GM23248 (cell line): ENCODE measurements around the gene FBXO9. TPM values are rescaled to one million over a fixed set of nuclear protein-coding genes. Genes with fewer than 3 reads are reported as not detected.
A peak's percentile ranks its signal among the peaks of the same experiment; 100 is the strongest.
"Not testable (repeated sequence)": the region's sequence is repeated elsewhere in the genome, so short reads cannot be mapped to it uniquely, and the experiment has no call there.

Source experiments
- DNase-seq: peaks from one replicate; pipeline ENCODE4 v3.0.0-alpha.2; 2015
- H2AFZ ChIP-seq: fragments of 200-600 bp; sonication (generic); 2 replicates; pipeline ENCODE4 v1.6.1; 2016; ENCODE audit warnings: antibody characterized with exemption
- H3F3A ChIP-seq: fragments of 200-600 bp; sonication (generic); 2 replicates; pipeline ENCODE4 v1.6.1; 2016; ENCODE audit warnings: mild to moderate bottlenecking, antibody characterized with exemption, mixed run types; ENCODE audit not compliant: insufficient read depth
- H3K27ac ChIP-seq: fragments of 200-600 bp; sonication (generic); 2 replicates; pipeline ENCODE4 v1.5.1; 2016; ENCODE audit warnings: mild to moderate bottlenecking
- H3K27me3 ChIP-seq: fragments of 200-600 bp; sonication (generic); replicated peaks from 2 replicates; pipeline ENCODE4 v1.6.1; 2016; ENCODE audit warnings: mild to moderate bottlenecking; ENCODE audit not compliant: insufficient read depth
- H3K36me3 ChIP-seq: fragments of 200-600 bp; sonication (generic); 2 replicates; pipeline ENCODE4 v1.6.1; 2016; ENCODE audit warnings: low read depth, mild to moderate bottlenecking
- H3K4me1 ChIP-seq: fragments of 200-600 bp; sonication (generic); 2 replicates; pipeline ENCODE4 v1.6.1; 2016; ENCODE audit warnings: mild to moderate bottlenecking; ENCODE audit not compliant: insufficient read depth
- H3K4me2 ChIP-seq: fragments of 200-600 bp; sonication (generic); one replicate; pipeline ENCODE4 v1.6.1; 2016; ENCODE audit warnings: mild to moderate bottlenecking; ENCODE audit not compliant: unreplicated experiment
- H3K4me3 ChIP-seq: fragments of 200-600 bp; sonication (generic); 2 replicates; pipeline ENCODE4 v1.5.1; 2016; ENCODE audit warnings: mild to moderate bottlenecking
- H3K79me2 ChIP-seq: fragments of 200-600 bp; sonication (generic); 2 replicates; pipeline ENCODE4 v1.6.1; 2016; ENCODE audit warnings: mild to moderate bottlenecking; ENCODE audit not compliant: insufficient read depth
- H3K9ac ChIP-seq: fragments of 200-600 bp; sonication (generic); 2 replicates; pipeline ENCODE4 v1.6.1; 2016; ENCODE audit warnings: mild to moderate bottlenecking
- H3K9me2 ChIP-seq: fragments of 200-600 bp; sonication (generic); 2 replicates; pipeline ENCODE4 v1.6.1; 2016; ENCODE audit warnings: mixed run types, mild to moderate bottlenecking, moderate library complexity; ENCODE audit not compliant: insufficient read depth
- H3K9me3 ChIP-seq: fragments of 200-600 bp; sonication (generic); one replicate; pipeline ENCODE4 v1.6.1; 2017; ENCODE audit warnings: low read depth
- H4K20me1 ChIP-seq: fragments of 200-600 bp; sonication (generic); 2 replicates; pipeline ENCODE4 v1.6.0; 2016; ENCODE audit not compliant: insufficient read depth
- EZH2 ChIP-seq: fragments of 200-600 bp; sonication (generic); IDR thresholded peaks from 2 replicates; pipeline ENCODE4 v1.6.1; 2018; ENCODE audit warnings: antibody characterized with exemption, mild to moderate bottlenecking; ENCODE audit not compliant: insufficient read depth, poor library complexity, severe bottlenecking
- EZH2phosphoT487 ChIP-seq: fragments of 200-600 bp; sonication (generic); IDR thresholded peaks from 2 replicates; pipeline ENCODE4 v1.6.1; 2018; ENCODE audit warnings: antibody characterized with exemption, moderate library complexity, mild to moderate bottlenecking, low read depth; ENCODE audit not compliant: insufficient read depth
- WGBS, 2 experiments: methylation state at CpG; one replicate each; pipeline ENCODE4 v1.1.6; 2015 to 2017; ENCODE audit warnings: low lambda C conversion rate in 2 of 2, low coverage in 1 of 2; ENCODE audit errors: missing lambda C conversion rate in 2 of 2; 5-methylcytosine and 5-hydroxymethylcytosine counted together
- in situ Hi-C: fragments of 300-500 bp; cut with MboI; formaldehyde crosslinking; loops from 2 replicates; pipeline ENCODE4 v1.15.0; 2020
- polyA plus RNA-seq: library from polyadenylated mRNA; unstranded; fragments of >200 nt; fragmentation: Nextera tagmentation; extraction: Ambion mirVana; gene quantifications from 2 replicates; pipeline ENCODE4 v1.2.1, GENCODE V29; 2016
- total RNA-seq: library from RNA; depleted of rRNA; stranded (reverse); fragments of >200 nt; shearing (Covaris generic); gene quantifications from 2 replicates; pipeline ENCODE4 v1.2.3, GENCODE V29; 2014

The FBXO9 gene
- total and polyA plus RNA-seq, 2 experiments from 2014 or later: 56.5 to 59.6 TPM

DNA sequence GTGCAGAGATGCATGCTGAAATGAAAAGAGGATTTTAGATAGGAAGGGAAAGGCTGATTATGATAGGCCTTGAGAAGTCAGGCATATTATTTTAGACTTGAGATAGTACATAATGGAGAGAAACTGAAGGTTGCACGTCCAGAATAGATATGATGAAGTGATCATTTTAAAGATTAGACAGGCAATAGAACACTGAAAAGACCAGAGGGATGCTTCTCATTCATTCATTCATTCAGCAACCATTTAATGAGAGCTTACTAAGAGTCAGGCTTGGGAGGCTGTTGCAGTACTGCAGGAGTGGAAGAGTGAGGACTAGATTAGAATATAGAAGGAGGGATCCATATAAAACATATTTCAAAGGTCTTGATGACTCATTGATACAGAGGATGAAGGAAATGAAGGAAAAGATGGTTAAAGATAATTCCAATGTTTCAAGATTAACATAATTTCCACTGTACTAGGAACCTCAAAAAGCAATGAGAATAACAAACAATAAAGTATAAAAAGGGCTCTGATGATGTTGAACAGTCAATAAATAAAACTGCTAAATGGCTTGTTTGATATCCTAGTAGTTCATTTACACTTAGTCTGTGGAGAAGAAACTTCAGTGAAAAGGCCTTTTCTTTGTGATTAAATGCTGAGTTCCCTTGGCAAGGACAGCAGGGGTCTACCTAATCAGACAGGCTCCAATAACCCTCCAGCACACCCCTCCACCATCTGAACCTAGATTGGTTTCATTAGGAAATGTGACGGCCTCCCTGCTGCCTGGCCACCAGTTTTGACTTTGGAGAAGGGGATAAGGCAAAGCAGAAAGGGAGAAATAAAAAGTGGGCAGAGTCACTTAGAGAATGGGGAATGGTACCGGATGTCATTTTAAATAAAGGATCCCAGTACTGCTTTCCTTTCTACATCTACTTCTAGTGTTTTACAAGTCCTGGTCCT, 5.3 kb upstream of the FBXO9 start:
- H3K9ac ChIP-seq: peak overlapping the region; percentile 90
- H3K36me3 ChIP-seq: no peaks in the 10 kb centered on the region
- H3K4me2 ChIP-seq: peak overlapping the region; percentile 91
- 33 to 40% methylated on average over 3 of the region's 3 CpGs for WGBS, 2 experiments
- no peaks in the 10 kb centered on the region for H3K9me2 ChIP-seq
- H3F3A ChIP-seq: no peaks in the 10 kb centered on the region; the same call in 1 of the 2 replicates
- peak overlapping the region; percentile 95 for H2AFZ ChIP-seq
- TF ChIP-seq EZH2 (no peak), EZH2phosphoT487 (no peak)
- no peaks in the 10 kb centered on the region for H4K20me1 ChIP-seq
- no peaks in the 10 kb centered on the region for H3K9me3 ChIP-seq
- H3K4me3 ChIP-seq: peak overlapping the region; percentile 85
- peak; percentile 15 for DNase-seq
- peak overlapping the region; percentile 72; the same call in 1 of the 2 replicates for H3K27ac ChIP-seq
- H3K4me1 ChIP-seq: peaks cover 18% of the 10 kb centered on the region
- H3K79me2 ChIP-seq: peaks cover 60% of the 10 kb centered on the region
- H3K27me3 ChIP-seq: no peaks in the 10 kb centered on the region
- in situ Hi-C loops: no loop called here

DNA sequence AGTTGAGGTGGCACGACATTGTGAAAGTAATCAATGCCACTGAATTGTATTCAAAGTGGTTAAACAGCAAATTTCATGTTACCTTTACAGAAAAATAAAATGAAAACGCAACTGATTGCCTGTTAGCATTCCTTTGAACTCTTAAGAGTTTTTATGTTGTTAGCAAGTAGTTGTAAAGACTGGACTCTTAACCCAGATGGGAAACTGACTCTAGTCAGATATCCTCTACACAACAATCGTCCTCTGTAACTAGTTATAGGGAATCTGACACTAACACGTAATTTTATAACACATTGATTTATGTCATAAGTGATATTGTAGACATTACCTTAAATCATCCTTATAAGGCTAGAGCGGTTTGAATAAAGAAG, 3.0 kb upstream of the FBXO9 start:
- in situ Hi-C loops: no loop called here
- peak overlapping the region; percentile 95 for H2AFZ ChIP-seq
- 14 to 18% methylated on average over 5 of the region's 5 CpGs for WGBS, 2 experiments

GRCh38 chr6:53064255-53064654, 949 bp upstream of the FBXO9 start:
- peak overlapping the region; percentile 85 for H3K4me3 ChIP-seq
- H3K27ac ChIP-seq, H3K27me3 ChIP-seq, H4K20me1 ChIP-seq, in situ Hi-C loops, DNase-seq, H3K9me2 ChIP-seq, H3F3A ChIP-seq, H3K36me3 ChIP-seq, H3K9ac ChIP-seq, H3K9me3 ChIP-seq: not testable (repeated sequence)
- H3K4me1 ChIP-seq: peaks cover 36% of the 10 kb centered on the region
- 60% methylated on average over 16 of the region's 16 CpGs for WGBS, 2 experiments
- H3K79me2 ChIP-seq: peaks cover 54% of the 10 kb centered on the region
- peak overlapping the region; percentile 99 for H2AFZ ChIP-seq
- H3K4me2 ChIP-seq: peak overlapping the region; percentile 92

More for the DNA sequence above, 3.0 kb upstream of the FBXO9 start:
- TF ChIP-seq EZH2: no peak
- TF ChIP-seq EZH2phosphoT487: no peak
- H3K4me3 ChIP-seq: peak overlapping the region; percentile 85
- no peaks in the 10 kb centered on the region for H4K20me1 ChIP-seq
- peak overlapping the region; percentile 91 for H3K4me2 ChIP-seq
- no peak for DNase-seq
- H3F3A ChIP-seq: no peaks in the 10 kb centered on the region; the same call in 1 of the 2 replicates
- H3K9ac ChIP-seq: peak overlapping the region; percentile 90
- H3K4me1 ChIP-seq: peaks cover 26% of the 10 kb centered on the region
- no peaks in the 10 kb centered on the region for H3K9me3 ChIP-seq
- H3K79me2 ChIP-seq: peaks cover 55% of the 10 kb centered on the region
- no peaks in the 10 kb centered on the region for H3K27me3 ChIP-seq
- H3K9me2 ChIP-seq: no peaks in the 10 kb centered on the region
- H3K27ac ChIP-seq: peak overlapping the region; percentile 72
- no peaks in the 10 kb centered on the region for H3K36me3 ChIP-seq

DNA sequence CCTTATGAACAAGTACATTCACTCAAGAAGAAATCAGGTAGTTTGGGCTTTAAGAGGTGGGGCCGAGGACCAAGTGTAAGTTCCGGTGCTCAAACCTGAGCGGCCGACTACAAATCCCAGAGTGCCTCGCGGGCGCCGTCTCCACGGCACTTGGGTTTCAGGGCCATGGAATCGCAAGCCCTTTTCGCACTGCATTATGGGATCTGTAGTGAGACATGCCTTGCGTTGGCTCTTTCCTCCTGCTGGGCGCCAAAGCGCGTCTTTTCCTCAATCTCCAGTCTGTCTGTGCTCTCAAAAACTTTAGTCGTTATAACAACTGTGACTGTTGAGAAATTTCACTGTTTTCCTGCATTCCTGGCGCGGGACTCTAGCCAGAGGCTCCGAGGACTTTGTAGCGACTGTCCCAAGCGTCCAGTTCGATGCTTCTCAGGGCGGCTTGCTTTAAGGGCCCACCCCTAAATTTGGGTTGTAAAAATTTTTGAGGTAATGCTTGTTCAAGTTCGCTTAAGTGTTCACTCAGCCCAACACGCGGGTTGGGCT, 408 bp upstream of the FBXO9 start:
- Histone ChIP-seq H3K4me2 (peak overlapping the region; percentile 92), H4K20me1 (no peaks in the 10 kb centered on the region), H3K9ac (peak overlapping the region; percentile 87), H3K36me3 (no peaks in the 10 kb centered on the region), H3K79me2 (peaks cover 54% of the 10 kb centered on the region), H3F3A (no peaks in the 10 kb centered on the region; the same call in 1 of the 2 replicates), H3K27ac (peak overlapping the region; percentile 65), H3K9me2 (no peaks in the 10 kb centered on the region), H3K4me3 (peak overlapping the region; percentile 85), H3K27me3 (no peaks in the 10 kb centered on the region), H3K4me1 (peaks cover 31% of the 10 kb centered on the region), H3K9me3 (no peaks in the 10 kb centered on the region), H2AFZ (peak overlapping the region; percentile 99)
- in situ Hi-C loops: no loop called here
- TF ChIP-seq EZH2phosphoT487 (no peak), EZH2 (no peak)
- 0 to 1% methylated on average over 26 of the region's 26 CpGs for WGBS, 2 experiments
- DNase-seq: peak; percentile 99
